ENCODE results near the gene DUSP1.

DNA sequence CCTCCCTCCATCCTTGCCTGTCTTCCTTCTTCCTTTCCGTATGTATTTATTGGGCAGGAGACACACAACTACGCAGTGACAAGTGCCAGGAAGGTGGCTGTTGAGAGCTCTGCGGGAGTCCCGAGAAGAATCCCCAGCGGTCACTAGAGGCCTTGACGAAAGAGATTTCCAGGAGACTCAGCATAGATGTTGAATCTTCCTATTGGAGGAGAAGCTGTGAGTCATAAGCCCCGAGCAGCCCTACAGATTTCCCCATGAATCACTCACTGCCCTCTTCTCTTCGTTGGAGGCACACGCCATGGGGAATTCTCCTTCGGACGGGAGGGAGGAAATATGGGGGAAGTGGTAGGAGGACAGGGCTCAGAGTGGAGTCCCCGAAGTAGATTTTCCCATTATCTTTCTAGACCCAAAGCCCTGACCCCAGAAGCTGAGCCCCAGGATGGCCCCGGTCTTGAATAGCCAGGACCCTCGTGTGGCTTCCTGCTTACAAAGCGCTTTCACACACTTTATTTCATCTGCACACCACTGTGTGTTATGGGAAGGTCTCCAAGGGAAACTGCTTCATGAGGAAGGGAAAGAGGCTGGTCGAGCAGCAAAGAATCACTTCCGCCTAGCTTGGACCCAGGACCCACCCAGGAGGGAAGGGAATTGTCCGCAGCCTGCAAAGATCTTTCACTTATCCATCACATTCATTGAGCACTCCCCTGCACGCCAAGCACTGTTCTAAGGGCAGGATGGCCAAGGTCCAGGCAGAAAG lies 12.7 kb downstream of the DUSP1 start:
- TF ChIP-seq, protein P1, sequence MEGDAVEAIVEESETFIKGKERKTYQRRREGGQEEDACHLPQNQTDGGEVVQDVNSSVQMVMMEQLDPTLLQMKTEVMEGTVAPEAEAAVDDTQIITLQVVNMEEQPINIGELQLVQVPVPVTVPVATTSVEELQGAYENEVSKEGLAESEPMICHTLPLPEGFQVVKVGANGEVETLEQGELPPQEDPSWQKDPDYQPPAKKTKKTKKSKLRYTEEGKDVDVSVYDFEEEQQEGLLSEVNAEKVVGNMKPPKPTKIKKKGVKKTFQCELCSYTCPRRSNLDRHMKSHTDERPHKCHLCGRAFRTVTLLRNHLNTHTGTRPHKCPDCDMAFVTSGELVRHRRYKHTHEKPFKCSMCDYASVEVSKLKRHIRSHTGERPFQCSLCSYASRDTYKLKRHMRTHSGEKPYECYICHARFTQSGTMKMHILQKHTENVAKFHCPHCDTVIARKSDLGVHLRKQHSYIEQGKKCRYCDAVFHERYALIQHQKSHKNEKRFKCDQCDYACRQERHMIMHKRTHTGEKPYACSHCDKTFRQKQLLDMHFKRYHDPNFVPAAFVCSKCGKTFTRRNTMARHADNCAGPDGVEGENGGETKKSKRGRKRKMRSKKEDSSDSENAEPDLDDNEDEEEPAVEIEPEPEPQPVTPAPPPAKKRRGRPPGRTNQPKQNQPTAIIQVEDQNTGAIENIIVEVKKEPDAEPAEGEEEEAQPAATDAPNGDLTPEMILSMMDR (IDR thresholded peaks at IDR 0.05 in 2 of 3, conservative IDR thresholded peaks at IDR 0.05 in 1 of 3; ENCODE audit: control insufficient read depth in 2 of 3, extremely low read depth in 1 of 3, insufficient read depth in 1 of 3, low read depth in 3 of 3, low read length in 3 of 3) = no peak
- TF ChIP-seq WRNIP1 (IDR thresholded peaks at IDR 0.05; ENCODE audit: borderline replicate concordance, low read depth, low read length) = no peak
- TF ChIP-seq, protein P2, sequence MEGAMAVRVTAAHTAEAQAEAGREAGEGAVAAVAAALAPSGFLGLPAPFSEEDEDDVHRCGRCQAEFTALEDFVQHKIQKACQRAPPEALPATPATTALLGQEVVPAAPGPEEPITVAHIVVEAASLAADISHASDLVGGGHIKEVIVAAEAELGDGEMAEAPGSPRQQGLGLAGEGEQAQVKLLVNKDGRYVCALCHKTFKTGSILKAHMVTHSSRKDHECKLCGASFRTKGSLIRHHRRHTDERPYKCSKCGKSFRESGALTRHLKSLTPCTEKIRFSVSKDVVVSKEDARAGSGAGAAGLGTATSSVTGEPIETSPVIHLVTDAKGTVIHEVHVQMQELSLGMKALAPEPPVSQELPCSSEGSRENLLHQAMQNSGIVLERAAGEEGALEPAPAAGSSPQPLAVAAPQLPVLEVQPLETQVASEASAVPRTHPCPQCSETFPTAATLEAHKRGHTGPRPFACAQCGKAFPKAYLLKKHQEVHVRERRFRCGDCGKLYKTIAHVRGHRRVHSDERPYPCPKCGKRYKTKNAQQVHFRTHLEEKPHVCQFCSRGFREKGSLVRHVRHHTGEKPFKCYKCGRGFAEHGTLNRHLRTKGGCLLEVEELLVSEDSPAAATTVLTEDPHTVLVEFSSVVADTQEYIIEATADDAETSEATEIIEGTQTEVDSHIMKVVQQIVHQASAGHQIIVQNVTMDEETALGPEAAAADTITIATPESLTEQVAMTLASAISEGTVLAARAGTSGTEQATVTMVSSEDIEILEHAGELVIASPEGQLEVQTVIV (IDR thresholded peaks at IDR 0.05; ENCODE audit: borderline replicate concordance, partially characterized antibody) = no peak
- no peak for TF ChIP-seq POLR2A (IDR thresholded peaks at IDR 0.05; ENCODE audit: low read depth, low read length)
- TF ChIP-seq GATAD2B (conservative IDR thresholded peaks at IDR 0.05; ENCODE audit: low read depth) = no peak

All from GM12878 (cell line).